Measurements from ENCODE around the gene PRPF40B.

The PRPF40B gene

GRCh38 chr12:49684310-49684854 lies 61.0 kb downstream of the PRPF40B start:
- DNase-seq (ENCODE audit: low read depth, low spot score), result no peak

GRCh38 chr12:49687941-49688340 lies 64.6 kb downstream of the PRPF40B start:
- no peak for DNase-seq (ENCODE audit: low read depth, low spot score)

GRCh38 chr12:49689237-49689636 lies 65.9 kb downstream of the PRPF40B start:
- DNase-seq (ENCODE audit: low read depth, low spot score), result no peak

- DNase-seq (ENCODE audit: low read depth, low spot score), result no peak
These were observed 66.4 kb downstream of the PRPF40B start for GRCh38 chr12:49689785-49690184.

GRCh38 chr12:49692851-49693250 lies 69.5 kb downstream of the PRPF40B start:
- DNase-seq (ENCODE audit: low read depth, low spot score), result no peak

GRCh38 chr12:49693931-49694444 lies 70.6 kb downstream of the PRPF40B start:
- no peak for DNase-seq (ENCODE audit: low read depth, low spot score)
